Measurements from ENCODE around the gene SLC30A1.

The SLC30A1 gene

GRCh38 chr1:211607754-211608473 lies 29.0 kb upstream of the SLC30A1 start:
- DNase-seq = no peak

GRCh38 chr1:211606914-211607753 lies 28.2 kb upstream of the SLC30A1 start:
- DNase-seq = no peak

- DNase-seq = no peak
These were observed 27.5 kb upstream of the SLC30A1 start for GRCh38 chr1:211606332-211606913.

DNA sequence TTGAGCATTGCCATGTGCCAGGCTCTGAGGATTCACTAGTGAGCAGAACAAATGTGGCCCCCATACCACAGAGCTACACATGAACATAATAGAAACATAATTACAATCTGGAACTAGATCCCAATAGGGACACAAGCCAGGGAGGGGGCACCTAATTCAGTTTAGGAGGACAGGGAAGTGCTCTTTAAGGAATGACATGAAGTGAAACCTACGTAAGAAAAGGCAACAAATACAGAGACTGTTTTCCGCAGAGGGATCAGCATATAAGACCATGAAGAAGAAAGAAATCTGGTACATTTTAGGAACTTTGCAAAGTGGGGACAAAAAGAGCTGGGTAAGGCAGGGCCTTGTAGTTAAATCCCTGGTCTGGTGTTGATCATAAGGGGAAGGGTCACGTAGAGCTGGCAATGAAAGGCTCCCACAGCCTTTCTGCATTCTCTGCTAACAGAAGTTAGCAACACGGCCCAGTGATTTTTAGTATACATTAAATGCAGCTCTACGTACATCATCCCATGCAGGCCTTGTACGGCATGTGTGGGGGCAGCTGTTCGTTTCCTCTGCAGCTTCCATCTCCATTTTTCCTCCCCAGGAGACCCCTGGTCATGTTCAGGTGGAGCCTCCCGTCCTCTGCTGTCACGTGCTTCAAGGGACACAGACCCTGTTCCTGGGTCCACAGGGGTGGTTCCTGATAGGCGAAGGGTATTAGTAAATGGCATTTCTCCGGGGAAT lies 26.8 kb upstream of the SLC30A1 start:
- DNase-seq = no peak

DNA sequence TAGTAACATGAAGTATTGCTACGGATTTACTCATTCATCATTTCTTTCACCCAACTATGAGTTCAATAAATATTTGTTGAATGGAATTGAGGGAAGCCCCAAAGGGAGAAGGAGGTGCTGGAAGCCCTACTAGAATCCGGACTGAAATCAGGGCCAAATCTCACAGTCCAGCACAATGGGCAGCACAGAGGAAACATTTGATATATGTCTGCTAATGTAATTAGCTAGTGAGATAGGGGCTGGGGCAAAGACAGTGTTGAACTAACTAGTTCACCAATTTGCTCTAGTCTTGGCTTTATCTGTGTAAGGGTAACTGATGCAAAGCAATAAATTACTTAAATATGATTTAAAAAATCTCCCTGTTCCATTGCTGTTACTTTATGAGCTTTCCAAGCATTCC lies 26.1 kb upstream of the SLC30A1 start:
- no peak for DNase-seq

DNA sequence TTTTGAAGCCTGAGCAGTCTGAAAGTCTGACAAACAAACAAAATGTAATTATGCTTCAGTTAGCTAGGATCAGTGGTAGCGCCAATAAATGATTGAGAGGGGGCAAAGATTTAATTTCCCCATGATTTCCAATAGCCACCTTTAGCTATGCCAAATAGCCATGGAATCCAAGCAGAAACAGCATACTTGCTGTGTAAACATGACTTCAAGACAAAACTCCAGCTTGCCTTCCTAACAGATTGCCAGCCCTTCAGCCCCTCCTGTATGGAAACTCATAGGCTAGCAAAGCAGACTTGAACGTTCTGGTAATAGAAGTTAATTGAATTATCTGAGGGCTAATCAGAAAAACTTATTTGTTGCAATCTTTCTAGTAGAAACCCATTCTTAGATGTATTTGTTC lies 25.6 kb upstream of the SLC30A1 start:
- no peak for DNase-seq

- DNase-seq = no peak
These were observed 24.8 kb upstream of the SLC30A1 start for GRCh38 chr1:211603713-211604112.

DNA sequence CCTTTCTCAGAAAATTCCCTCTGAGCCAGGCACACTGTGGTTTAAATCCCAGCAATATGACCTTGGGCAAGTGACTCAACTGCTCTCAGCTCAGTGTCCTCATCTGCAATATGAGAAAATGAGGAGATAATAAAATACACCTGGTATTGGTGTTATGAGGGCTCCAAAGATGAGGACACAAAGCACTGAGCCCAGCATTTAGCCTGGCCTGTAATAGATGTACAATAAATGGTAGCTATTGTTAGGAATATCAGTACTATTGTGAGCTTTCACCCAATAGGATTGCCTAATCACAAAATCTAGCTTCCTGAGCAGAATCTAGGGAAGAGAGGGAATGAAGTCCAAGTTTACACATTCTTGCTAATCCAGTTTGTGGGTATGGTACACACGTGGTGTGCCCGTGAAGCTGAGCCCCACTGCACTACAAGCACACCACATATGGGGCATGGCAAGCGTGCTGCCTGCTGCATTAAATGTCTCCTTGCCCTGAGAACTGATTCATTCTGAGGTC lies 24.3 kb upstream of the SLC30A1 start:
- DNase-seq = no peak

GRCh38 chr1:211601982-211602670 lies 23.2 kb upstream of the SLC30A1 start:
- DNase-seq = no peak

GRCh38 chr1:211601159-211601558 lies 22.2 kb upstream of the SLC30A1 start:
- no peak for DNase-seq

DNA sequence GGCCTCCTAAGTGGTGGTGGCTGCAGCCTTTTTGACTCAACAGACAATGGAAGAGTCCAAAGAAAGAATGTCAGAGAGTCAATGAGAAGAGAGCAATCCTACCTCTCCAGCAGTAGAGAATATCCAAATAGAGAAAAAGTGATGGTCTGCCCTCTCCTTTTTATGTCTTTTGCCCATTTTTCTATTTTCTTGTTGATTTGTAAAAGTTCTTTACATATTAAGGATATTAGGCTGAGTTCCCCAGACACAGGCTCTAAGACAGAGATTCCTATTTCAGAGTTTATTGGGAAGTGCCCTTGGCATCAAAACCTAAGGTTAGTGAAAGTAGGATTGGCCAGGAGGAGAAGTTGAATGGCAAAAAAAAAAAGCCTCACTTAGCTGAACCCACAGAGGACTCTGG lies 20.3 kb upstream of the SLC30A1 start:
- no peak for DNase-seq

DNA sequence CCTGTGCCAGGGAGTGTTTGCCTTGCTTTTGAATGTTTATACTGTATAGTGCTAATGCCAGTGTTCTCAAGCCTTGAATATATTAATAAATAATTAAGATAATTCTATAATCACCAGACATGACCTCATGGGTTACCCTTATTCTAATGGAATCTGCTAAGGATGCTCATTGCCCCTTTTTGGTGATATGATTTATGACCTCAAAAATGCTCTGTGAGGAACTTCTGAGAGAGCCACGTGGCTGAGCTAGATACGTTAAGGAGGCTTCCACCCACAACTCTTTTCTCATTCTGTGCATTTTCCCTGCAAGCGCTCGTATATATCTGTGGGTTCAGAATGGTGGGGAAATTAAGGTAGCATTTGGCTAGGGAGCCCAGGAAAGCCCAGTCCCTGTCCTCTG lies 19.6 kb upstream of the SLC30A1 start:
- DNase-seq = no peak

DNA sequence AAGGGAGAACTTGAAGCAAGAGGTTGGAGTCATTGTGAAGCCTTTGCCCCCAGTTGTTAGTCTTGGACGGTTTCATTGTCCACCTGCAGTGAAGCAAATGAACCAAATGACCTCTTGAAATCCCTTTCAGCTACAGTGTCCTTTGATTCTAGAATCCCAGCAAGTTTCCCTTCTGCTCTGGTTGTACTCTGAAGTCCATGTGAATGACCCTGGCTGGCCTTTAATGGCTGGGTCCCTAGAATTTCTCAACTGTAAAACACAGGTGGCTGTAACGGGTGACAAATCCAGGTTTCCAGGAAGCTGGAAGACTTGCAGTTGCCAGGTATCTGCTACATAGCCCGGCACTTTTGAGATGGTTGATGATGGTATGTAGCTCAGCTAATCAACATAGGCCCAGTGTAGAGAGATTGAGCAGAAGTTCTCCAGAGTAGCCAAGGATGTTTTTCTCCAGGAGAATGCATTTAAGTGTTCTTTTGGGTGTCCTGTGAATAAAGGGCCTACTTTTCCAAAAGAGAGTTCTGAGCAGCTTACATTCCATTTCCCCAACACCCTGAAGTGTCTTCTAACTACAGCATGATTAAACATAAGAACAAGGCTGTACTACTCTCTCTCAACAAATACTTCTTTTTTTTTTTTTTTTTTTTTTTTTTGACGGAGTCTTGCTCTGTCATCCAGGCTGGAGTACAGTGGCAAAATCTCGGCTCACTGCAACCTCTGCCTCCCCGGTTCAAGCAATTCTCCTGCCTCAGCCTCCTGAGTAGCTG lies 17.6 kb upstream of the SLC30A1 start:
- DNase-seq = no peak

DNA sequence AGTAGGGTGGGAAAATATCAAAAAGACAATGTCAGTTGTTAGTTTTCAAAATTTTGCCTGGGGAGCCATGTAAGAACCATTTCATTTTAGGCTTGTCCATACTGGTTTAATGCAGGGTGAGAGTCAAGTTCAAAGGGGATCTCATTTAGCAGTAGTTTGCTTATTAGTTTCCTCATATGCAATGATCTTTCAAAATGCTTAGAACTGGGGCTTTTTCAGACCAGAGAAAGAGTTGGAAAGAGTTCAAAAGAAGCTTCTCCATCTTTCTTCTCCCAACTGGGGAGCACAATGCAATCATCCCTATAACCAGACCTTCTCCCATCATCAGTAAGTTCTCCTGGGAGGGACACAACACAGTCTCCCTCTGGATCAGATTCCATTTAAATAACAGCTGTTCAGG lies 16.5 kb upstream of the SLC30A1 start:
- DNase-seq = no peak

DNA sequence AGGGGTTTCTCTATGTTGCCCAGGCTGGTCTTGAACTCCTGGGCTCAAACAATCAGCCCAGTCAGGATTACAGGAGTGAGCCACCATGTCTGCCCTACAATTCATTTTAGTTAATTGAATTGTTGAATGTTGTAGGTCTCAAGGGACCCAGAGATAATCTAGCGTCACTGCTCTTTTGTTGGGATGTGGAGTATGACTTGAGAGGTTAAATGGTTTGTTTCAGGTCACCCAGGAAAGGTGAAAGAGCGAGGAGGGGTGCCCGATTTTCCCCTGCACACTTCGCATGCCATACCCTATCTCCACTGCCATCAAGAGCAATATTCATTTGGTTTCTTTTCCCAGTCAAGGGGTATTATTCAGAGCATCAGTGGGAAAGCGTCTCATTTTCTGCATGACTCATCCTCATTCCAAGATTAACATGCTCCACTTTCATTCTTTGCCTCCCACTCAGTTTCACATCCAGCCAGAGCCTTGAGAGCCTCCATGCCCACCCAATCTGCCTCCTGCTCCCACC lies 13.1 kb upstream of the SLC30A1 start:
- DNase-seq = no peak

DNA sequence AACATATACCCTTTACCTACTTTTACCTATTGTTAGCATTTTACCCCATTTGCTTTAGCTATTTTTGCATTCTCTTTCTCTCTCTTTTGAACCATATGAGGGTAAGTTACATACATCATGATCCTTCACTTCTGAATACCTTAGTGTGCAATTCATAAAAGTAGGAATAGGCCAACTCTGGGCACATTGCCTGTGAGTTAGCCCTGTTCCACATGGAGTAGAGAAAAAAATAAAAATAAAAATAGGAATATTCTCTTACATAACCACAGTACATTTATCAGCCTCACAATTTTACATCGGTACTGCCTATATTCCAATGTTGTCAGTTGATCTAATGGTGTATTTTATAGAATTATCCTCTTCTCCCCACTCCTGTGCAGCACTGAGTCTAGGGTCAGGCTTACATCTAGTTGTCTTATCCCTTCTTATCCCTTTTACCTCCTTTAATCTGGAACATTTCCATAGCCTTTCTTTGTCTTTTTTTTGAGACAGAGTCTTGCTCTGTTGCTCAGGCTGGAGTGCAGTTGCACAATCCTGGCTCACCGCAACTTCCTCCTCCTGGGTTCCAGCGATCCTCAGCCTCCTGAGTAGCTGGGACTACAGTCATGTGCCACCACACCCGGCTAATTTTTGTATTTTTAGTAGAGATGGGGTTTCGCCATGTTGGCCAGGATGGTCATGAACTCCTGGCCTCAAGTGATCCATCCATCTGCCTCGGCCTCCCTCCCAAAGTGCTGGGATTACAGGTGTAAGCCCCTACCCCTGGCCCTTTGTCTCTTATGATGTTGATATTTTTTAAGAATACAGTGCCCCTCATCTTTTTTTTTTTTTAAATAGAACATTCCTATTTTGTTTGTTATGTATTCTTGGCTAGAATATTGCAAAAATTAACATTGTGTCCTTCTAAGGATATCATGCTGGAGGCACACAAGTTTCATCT lies 11.1 kb upstream of the SLC30A1 start:
- DNase-seq = no peak

GRCh38 chr1:211588711-211589110 lies 9.8 kb upstream of the SLC30A1 start:
- DNase-seq = no peak

GRCh38 chr1:211587123-211587522 lies 8.2 kb upstream of the SLC30A1 start:
- DNase-seq = no peak

DNA sequence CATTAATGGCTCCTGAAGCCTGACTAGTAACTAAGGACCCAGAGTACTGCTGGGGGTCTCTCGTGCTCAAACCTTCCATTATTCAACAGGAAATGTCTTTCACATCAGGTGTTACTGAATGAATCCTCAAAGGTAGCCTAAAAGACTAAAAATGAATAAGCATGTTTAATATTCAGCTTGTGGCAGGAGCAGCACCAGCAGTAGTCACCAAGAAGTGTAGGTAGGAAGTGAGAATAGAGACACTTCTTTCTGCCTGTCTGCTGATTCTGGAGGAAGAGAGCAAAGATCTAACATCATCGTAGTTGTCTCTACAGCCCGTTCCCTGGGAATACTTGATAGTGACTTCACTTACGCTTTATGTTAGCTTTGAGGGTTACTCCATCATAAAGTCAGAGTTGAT lies 7.6 kb upstream of the SLC30A1 start:
- DNase-seq = no peak

Data from activated CD4-positive, alpha-beta T cell treated with anti-CD3 and anti-CD28 coated beads, Interleukin-2, amount 50 U/mL, for 1 hour (primary cell).